Activated CD8-positive, alpha-beta memory T cell treated with anti-CD3 and anti-CD28 coated beads for 36 hours (primary cell): ENCODE results near the gene PDIA4. TPM values are rescaled to one million over a fixed set of nuclear protein-coding genes. Genes with fewer than 3 reads are reported as not detected.

Experiments
- CTCF ChIA-PET: fragments of 350-600 bp; sonication (Branson Sonifier 250); formaldehyde crosslinking; loops from one replicate; lab custom pipeline; 2021; ENCODE audit warnings: antibody characterized with exemption; lab: Charles Lee
- POLR2A ChIA-PET: fragments of 350-600 bp; sonication (Branson Sonifier 250); formaldehyde crosslinking; loops from one replicate; lab custom pipeline; 2021; ENCODE audit warnings: antibody characterized with exemption; lab: Charles Lee
- total RNA-seq, 2 experiments: library from RNA; stranded (reverse); gene quantifications; one replicate each; pipeline ENCODE4 v1.2.3, GENCODE V29; 2021

PDIA4 gene
- total RNA-seq, 2 experiments from 2014 or later: 97.8 to 99.4 TPM

- POLR2A ChIA-PET: no interaction called here
These were observed 20.7 kb downstream of the PDIA4 start for GRCh38 chr7:149007611-149008010.

GRCh38 chr7:149007146-149007545, 21.2 kb downstream of the PDIA4 start:
- POLR2A ChIA-PET: no interaction called here
- CTCF ChIA-PET: interaction anchor here (0.6 to 2.6 kb wide), 6 partner anchors 9 to 141 kb away, joined by 3 to 13 read pairs (median 5); partner anchors contain the start of gene PDIA4

More at GRCh38 chr7:149007611-149008010, 20.7 kb downstream of the PDIA4 start:
- CTCF ChIA-PET: interaction anchor here (0.6 to 2.6 kb wide), 5 partner anchors 9 to 58 kb away, joined by 3 to 13 read pairs (median 6); partner anchors contain the start of gene PDIA4

GRCh38 chr7:149006345-149006725, 22.0 kb downstream of the PDIA4 start:
- CTCF ChIA-PET: interaction anchor here (0.8 to 2.6 kb wide), 10 partner anchors 8 to 142 kb away, joined by 3 to 21 read pairs (median 6); partner anchors contain the start of genes PDIA4 and ZNF398
- POLR2A ChIA-PET: no interaction called here

GRCh38 chr7:149005427-149006344, 22.6 kb downstream of the PDIA4 start:
- CTCF ChIA-PET: interaction anchor here (0.5 to 2.6 kb wide), 18 partner anchors 10 to 142 kb away, joined by 3 to 21 read pairs (median 3); partner anchors contain the start of genes PDIA4, ZNF398 and ZNF786
- POLR2A ChIA-PET: interaction anchor here (0.6 kb wide), 1 partner anchor 80 kb away, joined by 6 read pairs; no protein-coding TSS in a partner anchor

- POLR2A ChIA-PET: interaction anchor here (0.6 kb wide), 1 partner anchor 79 kb away, joined by 6 read pairs; no protein-coding TSS in a partner anchor
- CTCF ChIA-PET: interaction anchor here (0.6 to 2.0 kb wide), 13 partner anchors 9 to 143 kb away, joined by 3 to 21 read pairs (median 4); partner anchors contain the start of genes ZNF398 and ZNF786
These were observed 23.6 kb downstream of the PDIA4 start for GRCh38 chr7:149004405-149005370.

GRCh38 chr7:149003560-149004305, 24.6 kb downstream of the PDIA4 start:
- ChIA-PET CTCF (interaction anchor here (1.1 kb wide), 1 partner anchor 62 kb away, joined by 3 read pairs; no protein-coding TSS in a partner anchor), POLR2A (interaction anchor here (0.7 to 1.1 kb wide), 2 partner anchors 61 to 142 kb away, joined by 3 read pairs; no protein-coding TSS in a partner anchor)

GRCh38 chr7:149003018-149003417, 25.3 kb downstream of the PDIA4 start:
- ChIA-PET POLR2A (interaction anchor here (0.7 to 1.1 kb wide), 2 partner anchors 62 to 143 kb away, joined by 3 read pairs; no protein-coding TSS in a partner anchor), CTCF (interaction anchor here (1.1 kb wide), 1 partner anchor 63 kb away, joined by 3 read pairs; no protein-coding TSS in a partner anchor)

- ChIA-PET POLR2A (no interaction called here), CTCF (interaction anchor here (1.1 kb wide), 1 partner anchor 63 kb away, joined by 3 read pairs; no protein-coding TSS in a partner anchor)
These were observed 25.7 kb downstream of the PDIA4 start for GRCh38 chr7:149002604-149003003.

- CTCF ChIA-PET: interaction anchor here (2.0 kb wide), 1 partner anchor 65 kb away, joined by 6 read pairs; no protein-coding TSS in a partner anchor
- POLR2A ChIA-PET: no interaction called here
These were observed 26.8 kb downstream of the PDIA4 start for GRCh38 chr7:149001427-149002068.

GRCh38 chr7:149000961-149001360, 27.3 kb downstream of the PDIA4 start:
- POLR2A ChIA-PET: no interaction called here
- CTCF ChIA-PET: interaction anchor here (0.7 to 2.0 kb wide), 2 partner anchors 13 to 65 kb away, joined by 3 to 6 read pairs; no protein-coding TSS in a partner anchor

GRCh38 chr7:148999192-148999591, 29.1 kb downstream of the PDIA4 start:
- ChIA-PET CTCF (interaction anchor here (1.4 to 2.0 kb wide), 2 partner anchors 8 to 67 kb away, joined by 6 read pairs; no protein-coding TSS in a partner anchor), POLR2A (no interaction called here)

- ChIA-PET POLR2A (no interaction called here), CTCF (no interaction called here)
These were observed 30.8 kb downstream of the PDIA4 start for GRCh38 chr7:148997497-148997896.

- ChIA-PET CTCF (interaction anchor here (0.5 to 0.9 kb wide), 3 partner anchors 11 to 71 kb away, joined by 3 read pairs; no protein-coding TSS in a partner anchor), POLR2A (no interaction called here)
These were observed 33.7 kb downstream of the PDIA4 start for GRCh38 chr7:148994576-148994975.

- CTCF ChIA-PET: interaction anchor here (0.7 kb wide), 1 partner anchor 12 kb away, joined by 3 read pairs; no protein-coding TSS in a partner anchor
- POLR2A ChIA-PET: no interaction called here
These were observed 35.1 kb downstream of the PDIA4 start for GRCh38 chr7:148993193-148993592.

GRCh38 chr7:148991536-148991935, 36.8 kb downstream of the PDIA4 start:
- ChIA-PET POLR2A (no interaction called here), CTCF (interaction anchor here (0.7 to 1.7 kb wide), 3 partner anchors 8 to 16 kb away, joined by 3 to 7 read pairs (median 3); no protein-coding TSS in a partner anchor)

- CTCF ChIA-PET: interaction anchor here (0.9 to 1.9 kb wide), 6 partner anchors 9 to 105 kb away, joined by 3 to 7 read pairs (median 4); no protein-coding TSS in a partner anchor
- POLR2A ChIA-PET: interaction anchor here (0.6 to 1.6 kb wide), 3 partner anchors 40 to 634 kb away, joined by 3 to 7 read pairs (median 6); partner anchors contain the start of gene PDIA4
These were observed 40.4 kb downstream of the PDIA4 start for GRCh38 chr7:148987751-148988512.
